Duodenal mucosa (tissue), 2 donors: ENCODE measurements around the gene APBB2.

Experiments
- H3K27ac ChIP-seq: one replicate; pipeline ENCODE4 v1.7.0; 2013; ENCODE audit warnings: low read depth, low read length
- H3K27me3 ChIP-seq, 2 donors: one replicate each; pipeline ENCODE4 v1.7.0; 2013; ENCODE audit warnings: low read length in 2 of 2, control low read depth in 1 of 2; ENCODE audit not compliant: insufficient read depth in 2 of 2, control insufficient read depth in 1 of 2
- H3K36me3 ChIP-seq, 2 donors: one replicate each; pipeline ENCODE4 v1.7.0; 2013; ENCODE audit warnings: low read length in 2 of 2, control low read depth in 1 of 2; ENCODE audit not compliant: insufficient read depth in 2 of 2, control insufficient read depth in 1 of 2
- H3K4me1 ChIP-seq, 2 donors: one replicate each; pipeline ENCODE4 v1.7.0; 2013; ENCODE audit warnings: low read length in 2 of 2, control low read depth in 1 of 2; ENCODE audit not compliant: insufficient read depth in 2 of 2, control insufficient read depth in 1 of 2
- H3K4me3 ChIP-seq, 2 donors: one replicate each; pipeline ENCODE4 v1.7.0; 2013; ENCODE audit warnings: low read length in 2 of 2, low read depth in 1 of 2
- H3K9ac ChIP-seq, 2 donors: one replicate each; pipeline ENCODE4 v1.7.0; 2013; ENCODE audit warnings: low read length in 2 of 2, low read depth in 1 of 2
- H3K9me3 ChIP-seq, 2 donors: one replicate each; pipeline ENCODE4 v1.7.0; 2013; ENCODE audit warnings: low read length in 2 of 2, control low read depth in 1 of 2; ENCODE audit not compliant: control insufficient read depth in 1 of 2

APBB2 gene

DNA sequence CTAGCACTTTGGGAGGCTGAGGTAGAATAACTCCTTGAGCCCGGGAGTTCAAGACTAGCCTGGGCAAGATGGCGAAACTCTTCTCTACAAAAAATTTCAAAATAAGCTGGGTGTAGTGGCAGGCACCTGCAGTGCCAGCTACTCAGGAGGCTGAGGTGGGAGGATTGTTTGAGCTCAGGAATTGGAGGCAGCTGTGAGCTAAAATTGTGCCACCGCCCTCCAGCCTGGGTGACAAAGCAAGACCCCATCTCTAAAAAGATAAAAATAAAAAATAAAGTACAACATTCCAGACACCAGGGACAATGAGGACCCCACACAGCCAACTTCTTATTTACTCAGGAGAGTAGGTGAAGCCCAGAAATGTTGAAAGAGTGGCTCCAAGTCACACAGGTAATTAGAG is 53.0 kb downstream of the APBB2 start:
- Histone ChIP-seq H3K4me1 (peaks cover 4 to 30% of the 10 kb centered on the region in 2 donors), H3K27me3 (no peaks in the 10 kb centered on the region), H3K4me3 (no peak overlapping the region), H3K9me3 (no peaks in the 10 kb centered on the region), H3K27ac (no peak overlapping the region), H3K9ac (no peak overlapping the region), H3K36me3 (no peaks in the 10 kb centered on the region)

DNA sequence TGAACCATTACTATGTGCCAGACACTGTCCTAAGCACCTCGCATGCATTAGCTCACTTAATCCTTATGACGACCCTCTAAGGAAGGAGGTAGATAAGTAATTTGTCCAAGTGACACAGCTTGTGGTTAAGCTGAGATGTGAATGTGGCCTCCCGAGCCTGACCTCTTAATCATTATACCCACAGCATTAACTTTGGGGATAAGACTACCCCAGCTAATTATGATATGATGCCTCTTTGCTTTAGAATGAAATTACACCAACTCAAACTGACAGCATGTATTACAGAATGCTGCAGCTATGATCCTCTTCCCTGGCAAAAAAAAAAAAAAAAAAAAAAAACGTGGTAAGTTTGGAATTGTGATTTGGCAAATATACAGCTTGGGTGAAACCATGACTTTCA is 53.5 kb downstream of the APBB2 start:
- Histone ChIP-seq H3K27me3 (no peaks in the 10 kb centered on the region), H3K27ac (no peak overlapping the region), H3K36me3 (no peaks in the 10 kb centered on the region), H3K9me3 (no peaks in the 10 kb centered on the region), H3K4me3 (no peak overlapping the region), H3K4me1 (peaks cover 4 to 30% of the 10 kb centered on the region in 2 donors), H3K9ac (no peak overlapping the region)

DNA sequence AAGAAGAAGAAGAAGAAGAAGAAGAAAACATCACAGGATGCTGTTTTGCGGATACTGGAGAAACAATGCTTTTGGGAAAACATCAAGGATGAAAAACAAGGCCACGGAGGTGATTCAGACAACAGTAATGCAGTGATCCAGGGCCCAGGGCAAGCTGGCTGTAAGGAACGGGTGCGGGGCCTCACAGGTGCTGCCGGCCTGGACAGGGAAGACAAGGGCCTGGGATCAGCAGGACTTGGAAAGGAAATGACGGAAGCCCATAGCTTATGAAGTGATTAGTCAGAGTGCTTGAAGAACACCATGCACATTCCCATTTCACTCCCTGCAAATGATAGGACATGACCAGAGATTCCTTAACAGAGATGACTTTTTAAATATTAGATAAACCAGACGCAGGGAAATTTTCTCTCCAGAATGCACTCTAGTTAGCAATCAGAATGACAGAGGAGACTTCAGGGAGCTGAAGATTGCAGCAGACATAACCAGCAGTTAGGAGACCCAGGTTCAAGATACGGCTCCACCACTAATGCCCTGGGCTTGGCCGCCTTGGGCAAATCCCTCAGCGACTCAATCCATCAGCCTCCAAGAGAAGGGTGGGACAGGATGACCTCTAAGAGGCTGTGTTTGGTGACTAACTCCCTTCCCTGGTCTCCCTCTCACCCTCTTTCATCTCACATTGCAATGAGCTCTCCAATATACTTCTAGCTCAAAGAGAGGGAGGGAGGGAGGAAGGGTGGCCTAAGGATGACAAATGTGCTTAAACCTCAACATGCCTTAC is 54.1 kb downstream of the APBB2 start:
- no peaks in the 10 kb centered on the region for H3K36me3 ChIP-seq
- H3K9ac ChIP-seq, result no peak overlapping the region
- no peak overlapping the region for H3K4me3 ChIP-seq
- H3K27ac ChIP-seq, result no peak overlapping the region
- no peaks in the 10 kb centered on the region for H3K9me3 ChIP-seq
- H3K4me1 ChIP-seq, result peaks cover 4 to 34% of the 10 kb centered on the region in 2 donors
- H3K27me3 ChIP-seq, result no peaks in the 10 kb centered on the region

- H3K27ac ChIP-seq, result no peak overlapping the region
These were observed 55.6 kb downstream of the APBB2 start for GRCh38 chr4:41158756-41159155.

DNA sequence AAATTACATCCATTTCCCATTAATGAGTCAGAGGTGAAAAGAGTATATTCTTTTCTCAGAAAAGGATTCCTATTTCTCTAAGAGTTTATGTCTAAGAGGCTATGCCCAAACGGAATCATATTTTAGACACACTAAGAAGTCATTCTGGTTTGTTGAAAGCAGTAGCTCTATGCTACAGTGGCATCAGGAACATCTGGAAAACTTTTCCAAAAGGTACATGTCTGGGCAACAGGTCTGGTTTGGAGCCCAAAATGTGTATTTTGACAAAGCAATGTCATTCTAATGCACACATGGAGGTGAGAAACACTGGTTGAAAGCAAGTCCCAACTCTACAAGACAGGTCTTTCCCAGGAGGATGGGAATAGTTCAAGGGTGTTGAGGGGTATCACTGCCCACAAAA is 56.1 kb downstream of the APBB2 start:
- H3K36me3 ChIP-seq, result no peaks in the 10 kb centered on the region
- H3K4me3 ChIP-seq, result no peak overlapping the region
- no peak overlapping the region for H3K9ac ChIP-seq
- H3K4me1 ChIP-seq, result peaks cover 4 to 38% of the 10 kb centered on the region in 2 donors
- H3K9me3 ChIP-seq, result no peaks in the 10 kb centered on the region
- no peak overlapping the region for H3K27ac ChIP-seq
- no peaks in the 10 kb centered on the region for H3K27me3 ChIP-seq

More at GRCh38 chr4:41158756-41159155, 55.6 kb downstream of the APBB2 start:
- no peaks in the 10 kb centered on the region for H3K9me3 ChIP-seq
- peaks cover 4 to 38% of the 10 kb centered on the region in 2 donors for H3K4me1 ChIP-seq
- H3K9ac ChIP-seq, result no peak overlapping the region
- no peak overlapping the region for H3K4me3 ChIP-seq
- H3K27me3 ChIP-seq, result no peaks in the 10 kb centered on the region
- H3K36me3 ChIP-seq, result no peaks in the 10 kb centered on the region

DNA sequence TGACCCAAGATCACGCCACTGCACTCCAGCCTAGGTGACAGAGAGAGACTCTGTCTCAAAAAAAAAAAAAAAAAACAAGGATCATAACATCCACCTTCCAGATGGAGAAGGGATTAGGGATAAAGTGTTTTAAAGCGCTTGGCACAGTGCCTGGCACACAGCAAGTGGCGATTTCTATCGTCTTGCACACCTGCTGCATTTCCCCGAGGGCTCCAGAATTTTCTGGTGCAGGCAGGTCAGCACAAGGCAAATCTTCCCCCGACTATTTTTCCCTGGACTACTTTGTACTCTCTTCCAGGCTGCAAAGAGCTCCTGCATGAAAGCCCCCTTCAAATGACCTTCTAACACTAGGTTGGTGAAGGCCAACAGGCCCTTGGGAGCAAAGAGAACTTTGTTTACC is 57.3 kb downstream of the APBB2 start:
- no peak overlapping the region for H3K27ac ChIP-seq
- no peak overlapping the region for H3K9ac ChIP-seq
- peaks cover 4 to 34% of the 10 kb centered on the region in 2 donors for H3K4me1 ChIP-seq
- no peaks in the 10 kb centered on the region for H3K9me3 ChIP-seq
- no peak overlapping the region for H3K4me3 ChIP-seq
- no peaks in the 10 kb centered on the region for H3K36me3 ChIP-seq
- no peaks in the 10 kb centered on the region for H3K27me3 ChIP-seq

GRCh38 chr4:41156574-41156973 is 57.8 kb downstream of the APBB2 start:
- H3K27me3 ChIP-seq, result no peaks in the 10 kb centered on the region
- no peaks in the 10 kb centered on the region for H3K9me3 ChIP-seq
- no peaks in the 10 kb centered on the region for H3K36me3 ChIP-seq
- H3K4me1 ChIP-seq, result peaks cover 4 to 34% of the 10 kb centered on the region in 2 donors
- H3K9ac ChIP-seq, result no peak overlapping the region
- no peak overlapping the region for H3K27ac ChIP-seq
- H3K4me3 ChIP-seq, result no peak overlapping the region

DNA sequence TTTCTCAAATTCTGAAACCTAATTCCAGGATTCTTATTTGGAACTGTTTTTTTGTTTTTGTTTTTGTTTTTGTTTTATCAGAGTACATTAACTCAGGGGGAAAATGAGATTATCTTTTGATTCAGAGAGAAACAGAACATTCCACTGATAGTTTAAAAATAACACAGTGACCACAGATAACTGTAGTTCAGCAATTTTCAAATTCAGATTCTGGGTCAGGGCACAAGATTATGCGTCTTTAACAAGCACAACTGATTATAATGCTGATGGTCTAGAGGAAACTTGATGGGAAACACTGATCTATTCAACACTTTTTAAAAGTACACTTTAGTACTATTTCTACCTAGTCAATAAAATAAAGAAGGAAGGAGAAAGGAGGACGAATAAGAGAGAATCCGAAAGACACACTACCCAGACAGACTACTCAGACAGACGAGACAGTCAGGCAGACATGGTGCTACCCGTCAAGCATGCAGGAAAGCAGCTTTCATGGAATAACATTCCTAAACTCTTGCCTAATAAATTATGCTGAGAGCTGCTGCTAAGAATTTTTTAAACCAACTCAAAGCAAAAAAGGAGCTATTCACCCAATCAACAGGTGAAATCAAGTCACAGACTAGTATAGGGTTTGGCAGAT is 59.0 kb downstream of the APBB2 start:
- H3K9ac ChIP-seq, result no peak overlapping the region
- no peak overlapping the region for H3K4me3 ChIP-seq

GRCh38 chr4:41154814-41155177 is 59.5 kb downstream of the APBB2 start:
- Histone ChIP-seq H3K36me3 (no peaks in the 10 kb centered on the region), H3K9ac (no peak overlapping the region), H3K27ac (no peak overlapping the region), H3K9me3 (no peaks in the 10 kb centered on the region), H3K4me3 (no peak overlapping the region), H3K27me3 (no peaks in the 10 kb centered on the region), H3K4me1 (peaks cover 4 to 34% of the 10 kb centered on the region in 2 donors)

More for the DNA sequence above, 59.0 kb downstream of the APBB2 start:
- H3K4me1 ChIP-seq, result peaks cover 4 to 34% of the 10 kb centered on the region in 2 donors
- no peaks in the 10 kb centered on the region for H3K9me3 ChIP-seq
- H3K36me3 ChIP-seq, result no peaks in the 10 kb centered on the region
- no peak overlapping the region for H3K27ac ChIP-seq
- H3K27me3 ChIP-seq, result no peaks in the 10 kb centered on the region

DNA sequence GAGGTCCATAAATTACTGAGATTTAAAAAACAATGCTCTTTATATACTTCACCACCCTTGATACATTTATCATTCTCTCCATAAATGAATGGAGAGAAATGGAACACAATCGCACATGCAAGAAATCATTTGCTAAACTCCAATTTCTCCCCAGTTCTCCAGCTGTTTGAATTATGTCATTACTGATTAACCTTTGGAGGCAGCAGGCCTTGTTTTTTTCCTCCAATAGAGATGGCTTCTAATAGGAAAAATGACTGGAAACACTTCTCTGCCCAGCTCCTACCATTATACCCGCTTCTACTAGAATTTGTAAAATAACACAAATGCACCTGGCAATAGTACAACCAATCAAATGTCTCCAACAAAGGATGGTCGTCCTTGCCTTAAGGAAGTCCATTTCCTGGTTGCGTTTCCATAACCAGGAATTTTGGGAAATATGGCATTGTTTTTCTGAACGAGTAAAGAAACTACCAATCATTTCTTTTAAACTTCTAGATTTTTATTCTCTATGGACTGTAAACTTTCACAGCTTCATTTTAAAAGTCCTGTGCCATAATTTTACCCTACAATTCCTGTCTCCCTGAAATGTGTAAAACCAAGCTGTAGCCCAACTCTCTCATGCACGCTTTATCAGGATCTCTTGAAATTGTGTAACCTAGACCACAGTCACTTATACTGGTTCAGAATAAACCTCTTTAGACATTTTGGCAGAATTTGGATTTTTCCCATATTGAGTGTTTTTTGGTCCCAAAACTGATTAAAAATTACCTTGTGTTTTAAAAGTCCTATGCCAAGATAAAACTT is 60.1 kb downstream of the APBB2 start:
- Histone ChIP-seq H3K9me3 (no peaks in the 10 kb centered on the region), H3K27me3 (no peaks in the 10 kb centered on the region), H3K4me1 (peaks cover 4 to 34% of the 10 kb centered on the region in 2 donors), H3K4me3 (no peak overlapping the region), H3K36me3 (no peaks in the 10 kb centered on the region), H3K27ac (no peak overlapping the region), H3K9ac (no peak overlapping the region)
